ENCODE measurements around the gene FOXA1. TPM values are rescaled to one million over a fixed set of nuclear protein-coding genes. Genes with fewer than 3 reads are reported as not detected.

The FOXA1 gene
- total and polyA plus RNA-seq, 2 of the 4 experiments (the other 2 are of a cell fraction), result 0.18 to 0.31 TPM

- H2BK20ac ChIP-seq (ENCODE audit: low read depth, low read length), result no peak overlapping the region
- H3K23ac ChIP-seq (ENCODE audit: low read depth, low read length), result no peak overlapping the region
- H3K9me3 ChIP-seq (ENCODE audit: control insufficient read depth, insufficient read depth, low read length), result peaks cover 27% of the 10 kb centered on the region
- H2AK5ac ChIP-seq (ENCODE audit: low read depth, low read length), result no peak overlapping the region
- peaks cover 98% of the 10 kb centered on the region for H3K27me3 ChIP-seq (ENCODE audit: control insufficient read depth, insufficient read depth, low read length)
- H4K5ac ChIP-seq (ENCODE audit: low read depth, low read length), result no peak overlapping the region
- H3K14ac ChIP-seq (replicated peaks; ENCODE audit: low read depth, low read length), result no peak overlapping the region
- H3K9ac ChIP-seq (ENCODE audit: low read depth, low read length), result no peak overlapping the region
- H3K27ac ChIP-seq (ENCODE audit: insufficient read depth, low read length), result no peak overlapping the region
- no peak overlapping the region for H3K4me3 ChIP-seq (ENCODE audit: insufficient read depth, low read depth, low read length)
- no peaks in the 10 kb centered on the region for H3K36me3 ChIP-seq (ENCODE audit: control insufficient read depth, insufficient read depth, low read length)
- no peak for DNase-seq
- ATAC-seq (ENCODE audit: low read depth), result no peak
- in situ Hi-C loops (cut with MboI; ENCODE audit: low sequenced_read_pairs) (no loop called here), intact Hi-C loops (cut with micrococcal nuclease) (no loop called here), dilution Hi-C loops (cut with HindIII; ENCODE audit: low sequenced_read_pairs, unreplicated experiment) (no loop called here)
- no peak overlapping the region for H2BK120ac ChIP-seq (ENCODE audit: low read depth, low read length)
- no peak overlapping the region for H3K4ac ChIP-seq (ENCODE audit: low read depth, low read length)
- no peak overlapping the region for H4K8ac ChIP-seq (ENCODE audit: low read depth in 2 of 2, low read length in 2 of 2)
- H3K4me1 ChIP-seq (ENCODE audit: control insufficient read depth, insufficient read depth, low read length), result peaks cover 2% of the 10 kb centered on the region; the same call in 1 of the 2 replicates
- POLR2A ChIA-PET (ENCODE audit: unreplicated experiment), result no interaction called here
- no peak overlapping the region for H2AK9ac ChIP-seq (replicated peaks; ENCODE audit: low read depth, low read length, poor library complexity)
- no peak overlapping the region for H2BK15ac ChIP-seq (ENCODE audit: low read depth, low read length)
- WGBS, 2 experiments (ENCODE audit: extremely low coverage in 2 of 2, insufficient read length in 1 of 2), result no CpG with 5 or more reads among the region's 22 CpGs
- H3K18ac ChIP-seq (ENCODE audit: low read depth, low read length), result no peak overlapping the region
- 0 out of 2 replicates have a peak, but pooled peaks cover 2% of the 10 kb centered on the region for H3K9me1 ChIP-seq (ENCODE audit: insufficient read depth, low read length)
- H3K4me2 ChIP-seq (ENCODE audit: low read depth, low read length), result no peak overlapping the region
- H4K91ac ChIP-seq (ENCODE audit: insufficient read depth, low read depth, low read length), result no peak overlapping the region
- no peaks in the 10 kb centered on the region for H3K79me1 ChIP-seq (ENCODE audit: low read depth in 1 of 2, low read length in 2 of 2)
- no peak overlapping the region for H2BK5ac ChIP-seq (ENCODE audit: low read depth, low read length, poor library complexity, severe bottlenecking)
- H4K20me1 ChIP-seq (ENCODE audit: insufficient read depth, low read length), result no peaks in the 10 kb centered on the region
- BruUV-seq (replicated peaks), result no TSS peak
- H3K56ac ChIP-seq (ENCODE audit: extremely low read depth, insufficient read depth, low read length), result no peak overlapping the region
- TF ChIP-seq RAD21 (IDR thresholded peaks at IDR 0.05; ENCODE audit: low read length) (no peak), MAZ (IDR thresholded peaks at IDR 0.05; ENCODE audit: borderline replicate concordance, low read depth, low read length) (no peak), CTCF (conservative IDR thresholded peaks at IDR 0.05; ENCODE audit: low read depth, low read length) (no peak), MXI1 (IDR thresholded peaks at IDR 0.05; ENCODE audit: borderline replicate concordance, low read depth, low read length) (no peak), MAFK (IDR thresholded peaks at IDR 0.05; ENCODE audit: low read depth, low read length) (no peak), POLR2A (IDR thresholded peaks at IDR 0.05; ENCODE audit: low read depth, low read length) (no peak), RCOR1 (IDR thresholded peaks at IDR 0.05; ENCODE audit: insufficient replicate concordance, low read length) (no peak), SMC3 (IDR thresholded peaks at IDR 0.05; ENCODE audit: low read depth, low read length) (no peak), CEBPB (IDR thresholded peaks at IDR 0.05; ENCODE audit: low read depth, low read length) (no peak), CHD1 (IDR thresholded peaks at IDR 0.05; ENCODE audit: low read depth, low read length) (no peak), RFX5 (IDR thresholded peaks at IDR 0.05; ENCODE audit: low read depth, low read length) (no peak), BHLHE40 (IDR thresholded peaks at IDR 0.05; ENCODE audit: low read depth, low read length) (no peak), USF2 (IDR thresholded peaks at IDR 0.05; ENCODE audit: low read depth, low read length) (no peak), FOS (IDR thresholded peaks at IDR 0.05; ENCODE audit: low read depth, low read length) (no peak), NFE2L2 (IDR thresholded peaks at IDR 0.05; ENCODE audit: low read depth, low read length) (no peak)
- TF ChIP-seq, protein P1, sequence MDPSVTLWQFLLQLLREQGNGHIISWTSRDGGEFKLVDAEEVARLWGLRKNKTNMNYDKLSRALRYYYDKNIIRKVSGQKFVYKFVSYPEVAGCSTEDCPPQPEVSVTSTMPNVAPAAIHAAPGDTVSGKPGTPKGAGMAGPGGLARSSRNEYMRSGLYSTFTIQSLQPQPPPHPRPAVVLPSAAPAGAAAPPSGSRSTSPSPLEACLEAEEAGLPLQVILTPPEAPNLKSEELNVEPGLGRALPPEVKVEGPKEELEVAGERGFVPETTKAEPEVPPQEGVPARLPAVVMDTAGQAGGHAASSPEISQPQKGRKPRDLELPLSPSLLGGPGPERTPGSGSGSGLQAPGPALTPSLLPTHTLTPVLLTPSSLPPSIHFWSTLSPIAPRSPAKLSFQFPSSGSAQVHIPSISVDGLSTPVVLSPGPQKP (IDR thresholded peaks at IDR 0.05; ENCODE audit: borderline replicate concordance, low read depth, low read length), result no peak
- no peak overlapping the region for H2AFZ ChIP-seq (replicated peaks; ENCODE audit: low read length, poor library complexity)
- CTCF ChIA-PET, result no interaction called here
These were observed 6.8 kb upstream of the FOXA1 start for GRCh38 chr14:37601865-37602264.
